HG03039 (cell line): Measurements from ENCODE around the gene OXGR1.
"Not testable (repeated sequence)": the region's sequence is repeated elsewhere in the genome, so short reads cannot be mapped to it uniquely, and the experiment has no call there.

Experiments used
- ATAC-seq: cut with Tn5 transposase; IDR thresholded peaks from one replicate; pipeline ENCODE4 v1.9.1; 2021; ENCODE audit warnings: mild to moderate bottlenecking, moderate library complexity; ENCODE audit not compliant: unreplicated experiment

The OXGR1 gene

GRCh38 chr13:96994017-96994857 lies at the start of gene OXGR1:
Gene OXGR1 (minus strand): TSS chr13:96994476. CDS start chr13:96987759, 6,717 bp downstream.
- no peak for ATAC-seq

- no peak for ATAC-seq
Measured at GRCh38 chr13:97043302-97043701, 49.0 kb upstream of the OXGR1 start.

- ATAC-seq = no peak
Measured at GRCh38 chr13:97030705-97031452, 36.6 kb upstream of the OXGR1 start.

- ATAC-seq = no peak
Measured at GRCh38 chr13:97028441-97029299, 34.4 kb upstream of the OXGR1 start.

GRCh38 chr13:97027162-97027554 lies 32.9 kb upstream of the OXGR1 start:
- ATAC-seq = no peak

GRCh38 chr13:97026531-97027161 lies 32.4 kb upstream of the OXGR1 start:
- no peak for ATAC-seq

- ATAC-seq = not testable (repeated sequence)
Measured at GRCh38 chr13:97023812-97024211, 29.5 kb upstream of the OXGR1 start.

- ATAC-seq = no peak
Measured at GRCh38 chr13:97023117-97023516, 28.8 kb upstream of the OXGR1 start.

GRCh38 chr13:97021241-97021640 lies 27.0 kb upstream of the OXGR1 start:
- no peak for ATAC-seq

GRCh38 chr13:97020689-97021240 lies 26.5 kb upstream of the OXGR1 start:
- ATAC-seq = no peak

- no peak for ATAC-seq
Measured at GRCh38 chr13:97020194-97020593, 25.9 kb upstream of the OXGR1 start.

GRCh38 chr13:97019236-97019635 lies 25.0 kb upstream of the OXGR1 start:
- ATAC-seq = no peak

- no peak for ATAC-seq
Measured at GRCh38 chr13:97018029-97018819, 23.9 kb upstream of the OXGR1 start.

GRCh38 chr13:97017322-97017721 lies 23.0 kb upstream of the OXGR1 start:
- no peak for ATAC-seq

- ATAC-seq = no peak
Measured at GRCh38 chr13:97015661-97016350, 21.5 kb upstream of the OXGR1 start.

GRCh38 chr13:97012251-97013048 lies 18.2 kb upstream of the OXGR1 start:
- ATAC-seq = no peak

- ATAC-seq = no peak
Measured at GRCh38 chr13:97011446-97012131, 17.3 kb upstream of the OXGR1 start.

GRCh38 chr13:97008643-97009042 lies 14.4 kb upstream of the OXGR1 start:
- no peak for ATAC-seq
